Endothelial cell of umbilical vein (primary cell): ENCODE results near the gene RXFP4.

Source experiments
- CTCF ChIP-seq, 2 donors: IDR thresholded peaks; 1 replicate in 1 of 2; 2 replicates in 1 of 2; pipeline ENCODE4 v1.5.1; 2011; ENCODE audit warnings: low read length in 2 of 2, mild to moderate bottlenecking in 2 of 2, moderate library complexity in 2 of 2, control low read depth in 1 of 2, inconsistent platforms in 1 of 2, low read depth in 1 of 2; ENCODE audit not compliant: insufficient read depth in 1 of 2; ENCODE audit errors: extremely low read depth in 1 of 2
- EZH2 ChIP-seq: IDR thresholded peaks from 2 replicates; pipeline ENCODE4 v1.6.1; 2012; ENCODE audit warnings: borderline replicate concordance, low read depth, mild to moderate bottlenecking, moderate library complexity, low read length, inconsistent platforms; ENCODE audit not compliant: severe bottlenecking
- FOS ChIP-seq: IDR thresholded peaks from 2 replicates; pipeline ENCODE4 v1.6.1; 2011; ENCODE audit warnings: mild to moderate bottlenecking, low read length, moderate library complexity, borderline replicate concordance; ENCODE audit not compliant: insufficient read depth
- JUN ChIP-seq: IDR thresholded peaks from 2 replicates; pipeline ENCODE4 v1.6.1; 2011; ENCODE audit warnings: borderline replicate concordance, low read depth; ENCODE audit not compliant: insufficient read length, insufficient read depth
- MAX ChIP-seq: IDR thresholded peaks from 2 replicates; pipeline ENCODE4 v1.6.1; 2011; ENCODE audit not compliant: insufficient read depth, insufficient read length
- MYC ChIP-seq: IDR thresholded peaks from one replicate; pipeline ENCODE4 v1.6.1; 2011; ENCODE audit warnings: mild to moderate bottlenecking, low read depth, low read length
- POLR2A ChIP-seq: IDR thresholded peaks from 2 replicates; pipeline ENCODE4 v1.6.1; 2012; ENCODE audit warnings: low read depth, mild to moderate bottlenecking, control low read depth, low read length
- POLR2AphosphoS5 ChIP-seq: IDR thresholded peaks from 2 replicates; pipeline ENCODE4 v1.6.1; 2012; ENCODE audit warnings: low read depth, mild to moderate bottlenecking, control low read depth, low read length, moderate library complexity; ENCODE audit not compliant: insufficient read depth

- TF ChIP-seq JUN (no peak), POLR2AphosphoS5 (no peak), CTCF (IDR thresholded peaks at IDR 0.05; ENCODE audit: extremely low read depth in 1 of 2, insufficient read depth in 1 of 2, low read depth in 1 of 2, low read length in 2 of 2) (no peak), MAX (no peak), EZH2 (no peak), POLR2A (no peak), MYC (no peak), FOS (no peak)
Measured at GRCh38 chr1:155912056-155912536, 29.3 kb upstream of the RXFP4 start.
